Tongue (tissue), 2 donors: ENCODE measurements around the gene EXOC4. TPM values are rescaled to one million over a fixed set of nuclear protein-coding genes. Genes with fewer than 3 reads are reported as not detected.
"Not testable (repeated sequence)": the region's sequence is repeated elsewhere in the genome, so short reads cannot be mapped to it uniquely, and the experiment has no call there.

Experiments used
- DNase-seq: peaks from one replicate; pipeline ENCODE4 v3.0.0-alpha.2; 2015
- total RNA-seq: library from RNA; depleted of rRNA; stranded (reverse); fragments of >200 nt; gene quantifications from one replicate; pipeline ENCODE4 v1.2.3, GENCODE V29; 2014

The EXOC4 gene
- total RNA-seq, 1 donor from 2014 or later, result 140 TPM

DNA sequence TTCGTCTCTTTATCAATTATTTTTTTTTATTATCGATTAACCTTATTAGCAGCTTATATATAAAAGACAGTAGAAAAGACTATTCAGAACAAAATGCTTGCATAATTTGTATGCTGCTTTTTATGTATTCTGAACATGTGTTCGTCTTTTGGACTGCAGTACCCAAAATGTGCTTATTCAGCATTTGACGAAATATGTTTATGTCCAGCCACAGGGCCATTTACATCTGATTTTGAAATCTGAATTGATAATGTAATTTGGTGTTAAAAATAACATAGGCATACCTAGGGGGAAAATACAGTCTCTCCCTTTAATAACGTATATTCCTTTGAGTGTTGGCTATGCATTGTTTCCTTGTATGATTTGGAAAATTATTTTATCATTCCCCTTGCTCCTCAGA is 386.0 kb downstream of the EXOC4 start:
- no peak for DNase-seq

DNA sequence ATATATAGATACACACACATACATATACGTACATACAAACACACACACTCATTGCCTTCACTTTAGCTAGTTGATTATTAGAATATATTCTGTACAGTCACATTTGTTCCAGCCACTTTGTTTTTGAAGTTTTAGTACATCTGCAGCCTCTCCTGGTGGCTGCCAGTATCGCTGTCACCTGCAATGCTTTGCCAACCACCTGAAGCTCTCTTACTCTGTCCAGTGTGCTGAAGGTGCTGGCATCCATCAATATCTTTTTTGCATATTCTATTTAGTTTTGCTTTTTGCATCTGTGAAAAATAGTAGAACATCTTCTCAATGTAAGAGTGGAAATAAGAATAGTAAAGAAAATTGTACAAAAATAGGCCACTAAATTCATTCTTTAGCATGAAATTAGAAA is 388.6 kb downstream of the EXOC4 start:
- DNase-seq, result no peak

DNA sequence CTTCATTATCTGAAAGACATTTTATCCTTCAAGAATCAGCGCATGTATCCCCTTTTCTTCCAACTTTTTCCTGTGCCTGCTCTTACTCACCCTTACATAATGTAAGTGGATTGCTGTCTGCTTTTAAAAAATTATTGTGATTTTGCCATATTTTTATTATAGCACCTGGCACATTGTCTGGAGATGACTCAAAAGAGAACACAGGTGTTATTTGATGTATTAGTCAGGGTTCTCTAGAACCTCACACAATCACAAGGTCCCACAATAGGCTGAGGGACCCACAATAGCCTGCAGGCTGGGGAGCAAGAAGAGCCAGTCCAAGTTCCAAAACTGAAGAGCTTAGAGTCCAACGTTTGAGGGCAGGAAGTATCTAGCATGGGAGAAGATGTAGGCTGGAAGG is 390.0 kb downstream of the EXOC4 start:
- DNase-seq, result no peak

DNA sequence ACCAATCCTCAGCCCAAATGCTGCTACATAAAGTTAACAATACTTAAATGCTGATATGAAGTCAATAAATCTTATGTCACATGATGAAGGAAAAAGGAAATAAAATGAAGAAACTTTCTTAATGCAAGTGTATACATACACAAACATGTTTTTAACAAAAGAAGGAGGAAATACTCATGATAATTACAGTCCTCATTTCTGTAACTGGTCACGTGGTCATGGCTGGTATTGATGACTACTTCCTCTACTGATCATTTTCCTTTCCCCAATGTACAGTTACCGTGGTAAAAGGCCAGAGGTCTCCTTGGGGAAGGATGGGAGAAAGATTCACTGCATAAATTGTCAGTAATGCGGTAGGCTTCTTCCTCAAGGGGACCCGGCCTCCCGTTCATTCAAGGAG is 390.8 kb downstream of the EXOC4 start:
- not testable (repeated sequence) for DNase-seq

DNA sequence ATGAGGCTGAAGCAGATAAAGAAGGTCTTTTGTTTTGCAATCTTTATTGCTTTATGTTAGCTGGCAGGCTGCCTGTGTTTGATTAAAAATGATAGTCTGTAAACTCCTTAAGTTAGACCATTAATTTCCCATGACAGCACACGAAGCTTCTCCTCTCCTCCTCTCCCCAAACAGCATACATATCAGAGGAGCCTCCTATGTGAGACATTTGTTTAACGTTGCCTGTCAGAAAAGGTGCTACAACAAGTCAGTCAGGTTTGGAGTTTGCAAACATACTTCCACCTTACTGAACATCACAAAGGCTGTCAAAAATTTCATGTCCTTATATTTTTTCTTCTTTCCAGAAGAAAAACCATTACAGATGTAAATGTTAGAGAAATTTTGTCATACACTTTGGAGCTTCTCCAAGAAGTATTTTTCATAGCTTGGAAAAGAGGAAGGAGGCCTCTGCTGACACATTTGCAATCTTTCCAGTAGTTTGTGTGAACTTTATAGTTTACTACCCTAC is 393.1 kb downstream of the EXOC4 start:
- peak; percentile 47 for DNase-seq

DNA sequence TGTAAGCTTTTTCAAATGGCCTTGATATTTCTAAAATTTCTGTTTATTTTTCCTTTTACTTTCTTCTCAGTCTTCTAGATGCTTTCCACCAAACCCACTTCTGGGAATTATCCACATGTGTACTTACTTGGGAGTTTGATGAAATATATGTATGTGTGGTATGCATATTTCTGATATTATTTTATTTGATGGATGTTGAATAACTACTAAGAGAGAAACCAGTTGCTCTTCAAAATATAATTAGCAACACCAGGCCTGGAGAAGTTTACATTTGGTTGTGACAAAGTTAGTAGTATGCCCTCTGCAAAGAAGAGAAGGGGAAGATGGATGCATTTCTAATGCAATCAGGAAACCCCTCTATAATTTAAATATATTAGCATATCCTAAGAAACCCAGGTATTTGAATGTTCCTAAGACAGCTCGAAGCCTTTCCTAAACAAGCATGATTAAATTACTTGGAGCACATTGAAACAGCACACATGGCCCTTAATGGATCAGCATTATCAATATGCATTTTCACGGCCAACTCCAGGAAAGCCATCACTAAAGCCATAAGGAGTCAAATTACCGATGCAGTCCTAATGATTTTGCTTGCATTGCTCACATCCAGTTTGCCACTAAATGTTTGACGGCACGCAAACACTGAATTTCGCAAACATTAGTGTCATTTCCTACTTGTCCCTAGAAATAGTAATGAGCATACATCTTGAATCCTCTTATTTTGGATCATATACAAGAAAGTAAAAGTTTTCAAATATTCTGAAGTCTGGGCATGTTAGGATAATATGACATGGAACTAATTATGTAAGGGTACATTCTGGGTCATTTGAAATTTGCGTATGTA is 393.8 kb downstream of the EXOC4 start:
- no peak for DNase-seq

DNA sequence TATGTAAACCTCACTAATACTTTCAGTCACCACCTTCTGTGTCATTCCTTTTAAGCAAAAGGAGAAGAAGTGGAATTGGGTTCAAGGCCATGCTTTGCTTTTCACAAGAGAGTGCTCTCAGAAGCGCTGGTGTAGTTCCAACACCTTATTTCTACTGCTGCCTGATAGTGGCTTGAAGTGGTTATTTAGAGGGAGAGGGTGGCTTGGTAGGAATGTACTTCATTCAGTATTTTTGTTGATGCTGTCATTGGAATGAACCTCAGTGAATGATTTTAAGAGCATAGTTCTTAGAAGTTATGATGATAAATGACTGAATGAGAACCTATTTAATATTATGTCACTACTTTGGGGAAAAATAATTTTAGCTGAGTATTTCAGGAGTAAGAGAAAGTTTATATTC is 396.7 kb downstream of the EXOC4 start:
- DNase-seq, result no peak

DNA sequence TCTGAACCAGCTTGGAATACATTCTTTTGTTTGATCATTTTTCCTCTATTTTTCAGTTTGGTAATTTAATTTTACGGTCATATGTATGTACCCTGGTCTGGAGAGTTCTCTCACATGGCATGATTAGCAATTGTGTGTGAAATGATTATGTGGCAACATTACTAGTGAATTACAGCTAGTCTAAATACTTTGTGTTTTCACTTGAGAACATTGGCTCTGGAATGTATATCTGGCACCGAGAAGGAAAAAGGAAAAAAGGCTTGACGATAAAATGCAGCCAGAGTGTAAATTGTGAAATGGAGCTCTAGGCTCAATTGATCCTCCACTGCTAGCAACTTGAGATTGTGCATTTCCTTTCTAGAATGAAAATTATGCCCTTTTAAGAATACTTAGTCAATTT is 397.2 kb downstream of the EXOC4 start:
- peak; percentile 57 for DNase-seq

DNA sequence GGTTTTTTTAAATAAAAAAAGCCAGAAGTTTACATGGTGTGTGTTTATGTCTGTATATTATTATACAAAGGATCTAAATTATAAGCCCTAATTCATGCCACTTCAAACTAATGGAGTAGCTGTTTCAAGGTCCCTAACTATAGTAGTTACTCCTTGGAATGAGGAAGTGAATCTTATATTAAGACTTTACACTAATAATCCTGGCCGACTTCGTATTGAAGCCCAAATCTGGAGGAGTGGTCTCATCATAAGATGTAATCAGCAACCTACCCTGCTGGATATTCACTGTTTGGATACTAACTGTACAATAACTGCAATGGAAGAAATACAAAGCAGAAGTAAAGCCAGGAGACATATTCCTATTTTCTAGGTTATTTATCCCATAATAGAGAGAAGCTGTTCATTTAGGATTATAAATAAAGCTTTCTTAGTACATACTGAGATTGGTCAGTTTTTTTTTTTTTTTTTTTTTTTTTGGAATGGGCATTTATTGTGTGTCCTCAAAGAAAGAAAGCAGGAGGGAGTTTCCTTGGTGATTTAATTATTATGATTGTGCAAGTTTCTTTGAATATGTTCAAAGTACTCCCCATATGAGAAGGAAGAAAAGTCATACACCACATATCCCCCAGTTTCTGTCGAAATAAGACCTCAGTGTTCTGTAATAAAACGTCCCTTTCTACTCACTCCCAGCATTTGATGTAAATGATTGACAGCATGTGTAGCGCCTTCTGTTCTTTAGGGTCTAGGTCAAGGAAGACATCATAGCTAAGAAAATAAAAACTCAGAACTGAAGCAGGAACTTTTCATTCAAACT is 397.8 kb downstream of the EXOC4 start:
- DNase-seq, result no peak

DNA sequence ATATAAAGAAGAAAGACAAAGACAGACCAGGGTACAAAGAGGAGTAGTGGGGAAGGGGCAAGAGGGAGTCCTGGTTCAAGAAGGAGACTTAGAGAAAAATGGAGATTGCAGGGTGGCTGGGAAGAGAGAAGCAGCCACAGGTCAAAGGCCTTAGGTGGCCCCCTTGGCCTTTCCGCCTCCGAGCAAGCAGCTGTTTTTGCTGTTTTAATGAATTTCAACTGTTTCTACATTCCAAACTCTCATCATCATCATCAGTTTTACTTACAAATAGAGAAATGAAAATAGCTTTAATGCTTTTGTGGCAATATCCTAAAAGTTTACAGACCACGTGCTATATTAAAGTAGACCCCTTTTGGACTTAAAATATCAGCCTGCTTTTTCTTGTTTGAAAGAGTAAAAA is 399.7 kb downstream of the EXOC4 start:
- DNase-seq, result no peak

DNA sequence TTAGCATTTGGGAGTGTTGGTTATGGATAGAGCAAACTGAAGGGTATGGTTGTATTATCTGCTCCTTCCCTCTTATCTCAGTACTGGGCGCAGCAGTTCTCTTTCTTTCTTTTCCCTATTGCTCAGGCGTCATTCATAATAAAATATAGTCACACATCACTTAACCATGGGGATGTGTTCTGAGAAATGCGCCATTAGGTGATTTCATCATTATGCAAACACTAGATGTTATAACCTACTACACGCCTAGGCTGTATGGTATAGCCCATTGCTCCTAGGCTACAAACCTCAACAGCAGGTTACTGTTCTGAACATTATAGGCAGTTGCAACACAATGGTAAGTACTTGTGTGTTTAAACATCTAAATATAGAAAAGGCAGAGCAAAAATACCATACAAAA is 401.7 kb downstream of the EXOC4 start:
- no peak for DNase-seq

DNA sequence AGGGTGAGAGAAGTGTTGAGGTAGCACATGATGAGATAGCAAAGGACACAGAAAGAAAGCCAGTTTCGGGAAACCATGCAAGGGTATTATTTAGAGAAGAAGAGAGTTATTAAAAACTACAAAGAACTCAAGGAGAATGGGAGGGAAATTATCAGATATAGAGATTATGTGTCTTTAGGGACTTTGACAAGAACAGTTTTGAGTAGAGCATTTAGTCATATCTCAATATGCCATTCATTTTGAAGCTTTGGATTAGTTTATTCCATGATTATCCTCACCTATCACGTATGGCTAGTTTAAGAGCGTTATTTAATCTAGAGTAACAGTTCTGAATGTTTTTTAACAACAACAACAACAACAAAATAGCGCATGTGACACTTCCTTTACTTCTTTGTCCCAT is 409.4 kb downstream of the EXOC4 start:
- no peak for DNase-seq

DNA sequence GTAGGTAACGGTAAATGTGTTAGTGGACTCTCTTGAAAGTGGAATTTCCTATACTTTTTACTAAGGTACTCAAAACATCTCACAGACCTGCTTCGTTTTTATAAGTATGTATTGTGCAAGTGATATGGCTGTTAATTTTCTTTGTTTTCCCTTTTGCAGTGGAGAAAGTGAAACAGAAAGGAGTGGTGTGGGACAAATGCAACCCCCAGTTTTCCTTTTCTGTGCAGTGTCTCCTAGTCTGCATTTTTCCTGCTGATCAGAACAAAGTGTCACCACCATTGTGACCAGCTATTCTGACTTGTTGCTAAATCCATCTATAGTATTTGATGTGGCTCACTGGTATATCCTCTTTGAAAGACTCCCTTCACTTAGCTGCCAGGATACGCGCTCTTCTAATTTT is 410.0 kb downstream of the EXOC4 start:
- no peak for DNase-seq

DNA sequence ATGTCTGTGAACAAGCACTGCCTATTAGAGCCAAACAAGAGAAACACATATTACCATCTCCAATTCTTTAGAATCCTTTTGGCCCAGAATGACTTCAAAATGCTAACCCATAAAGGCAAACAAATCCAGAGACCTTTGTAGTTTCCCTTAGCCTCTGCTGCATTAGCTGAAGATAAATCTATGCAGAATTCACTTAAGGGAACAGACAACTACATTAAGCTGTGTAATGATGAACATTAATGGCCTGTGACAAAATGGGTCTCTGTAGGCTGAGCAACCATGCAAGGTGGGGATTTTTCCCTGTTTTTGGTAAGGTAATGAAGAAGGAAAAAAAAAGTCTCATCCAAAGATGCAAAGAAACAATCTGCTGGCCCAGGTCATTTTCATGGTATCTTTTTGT is 411.6 kb downstream of the EXOC4 start:
- DNase-seq, result no peak

DNA sequence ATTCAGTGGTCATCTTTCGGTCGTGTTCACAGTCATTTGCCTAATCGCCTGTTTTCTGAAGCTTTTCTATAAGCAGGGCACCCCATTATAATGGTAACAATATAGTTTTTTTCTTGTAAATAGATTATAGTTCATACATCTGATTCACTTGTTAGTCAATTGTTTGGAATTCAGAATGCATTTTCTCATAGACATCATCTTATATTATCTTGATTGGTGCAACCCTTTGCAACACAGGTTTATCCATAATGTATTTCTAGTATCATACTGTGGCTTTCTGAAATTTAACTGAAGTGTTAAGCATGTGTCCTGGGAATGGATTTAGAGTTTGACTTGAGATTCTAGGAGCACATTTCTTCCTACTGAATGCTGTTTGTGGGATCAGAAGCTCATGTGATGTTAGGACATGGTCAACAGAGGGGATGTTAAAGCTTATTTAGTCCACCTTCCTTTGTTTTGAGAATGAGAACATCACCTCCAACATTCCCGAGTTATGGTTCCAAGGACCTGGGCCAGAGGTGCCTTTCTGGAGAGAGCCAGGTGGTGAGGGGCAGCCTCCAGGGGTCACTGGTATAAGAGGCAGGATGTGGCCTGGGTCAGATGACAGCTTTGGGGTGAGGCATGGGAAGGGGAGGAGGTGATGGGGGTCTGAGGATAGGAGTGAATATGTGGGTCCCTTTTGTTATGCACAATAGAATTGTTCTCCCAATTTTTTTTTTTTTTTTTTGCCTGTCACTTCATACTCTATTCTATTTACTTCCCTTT is 415.6 kb downstream of the EXOC4 start:
- no peak for DNase-seq

DNA sequence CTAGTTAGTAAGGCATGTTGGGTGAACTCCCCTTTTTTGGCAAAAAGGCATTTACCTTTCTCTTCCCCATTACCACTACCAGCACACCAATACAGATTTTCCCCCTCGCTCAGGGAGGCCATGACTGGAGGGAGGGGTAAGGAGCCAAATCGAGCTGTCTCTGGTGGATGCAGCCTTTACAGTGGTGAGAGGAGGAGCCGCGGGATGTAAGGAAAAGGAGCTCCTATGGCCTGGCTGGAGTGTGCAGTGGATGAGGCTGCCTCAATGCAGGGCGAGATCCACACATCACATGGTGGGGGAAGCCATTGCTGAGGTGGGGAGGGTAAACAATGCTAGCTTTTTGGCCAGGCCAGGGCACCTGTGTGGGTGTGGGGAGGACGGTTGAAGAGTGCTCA is 416.2 kb downstream of the EXOC4 start:
- DNase-seq, result no peak

DNA sequence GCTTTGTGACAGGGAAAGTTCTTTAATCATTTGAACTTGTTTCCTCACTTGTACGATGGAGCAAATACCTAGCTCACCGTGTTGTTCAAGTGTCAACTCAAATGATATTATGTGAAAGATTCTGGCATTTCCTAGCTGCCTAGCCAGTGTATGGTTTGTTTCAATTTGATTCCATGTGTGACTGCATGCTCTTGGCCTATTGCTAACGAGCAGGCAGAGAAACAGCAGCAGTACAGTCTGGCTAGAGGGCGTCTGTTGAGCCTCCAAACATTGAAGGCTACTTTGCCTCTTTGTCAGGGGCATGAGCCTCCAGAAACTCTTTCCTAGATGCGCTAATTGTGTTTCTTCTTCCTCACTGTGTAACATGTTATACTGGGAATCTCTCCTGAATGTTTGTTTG is 417.4 kb downstream of the EXOC4 start:
- no peak for DNase-seq

DNA sequence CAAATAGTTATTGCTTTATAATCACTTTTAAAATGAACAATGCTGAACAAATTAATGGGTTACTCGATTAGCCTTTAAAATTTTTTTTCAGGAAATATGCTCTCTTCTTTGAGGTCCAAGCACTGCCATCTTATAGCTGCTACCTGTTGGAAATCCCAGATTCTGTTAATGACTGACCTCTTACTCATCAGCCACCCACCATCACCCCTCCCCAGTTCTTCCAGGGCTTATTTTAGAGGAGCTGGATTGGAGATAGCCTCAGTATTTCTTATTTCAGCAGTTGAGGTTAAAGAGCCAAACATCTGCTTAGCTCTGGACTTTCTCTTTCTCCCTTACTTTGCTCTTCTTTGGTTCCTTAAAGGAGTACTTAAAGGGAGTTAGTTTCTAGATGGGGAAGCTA is 420.0 kb downstream of the EXOC4 start:
- DNase-seq, result no peak

DNA sequence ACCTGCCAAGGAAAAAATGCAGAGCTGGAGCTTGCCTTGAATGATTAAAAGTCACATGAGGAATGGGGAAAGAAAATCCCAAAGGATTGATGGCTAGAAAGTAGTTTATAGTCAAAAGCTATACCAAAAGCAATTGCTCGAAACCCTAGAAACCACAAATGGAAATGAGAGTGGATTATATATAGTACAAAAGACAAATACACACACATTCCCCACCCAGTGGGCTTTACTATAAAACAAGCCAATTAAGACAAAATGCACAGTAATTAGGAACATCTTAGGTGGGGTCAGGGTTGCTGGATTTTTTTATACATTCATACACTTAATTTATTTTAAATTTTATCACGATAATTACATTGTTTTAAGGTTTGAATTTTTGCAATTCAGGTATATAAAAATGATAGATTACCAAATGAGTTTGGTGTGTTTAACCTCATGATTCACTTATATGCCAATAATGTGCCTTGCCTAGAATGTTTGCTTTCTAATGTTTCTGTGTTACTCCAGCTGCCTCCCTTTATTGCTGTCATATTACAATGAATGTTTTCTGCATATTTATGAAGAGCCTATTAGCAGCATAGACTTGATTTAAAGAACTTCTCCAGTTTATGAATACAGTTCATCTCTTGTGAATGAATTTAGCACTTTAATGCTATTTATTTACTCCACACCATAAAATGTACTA is 421.3 kb downstream of the EXOC4 start:
- DNase-seq, result no peak

DNA sequence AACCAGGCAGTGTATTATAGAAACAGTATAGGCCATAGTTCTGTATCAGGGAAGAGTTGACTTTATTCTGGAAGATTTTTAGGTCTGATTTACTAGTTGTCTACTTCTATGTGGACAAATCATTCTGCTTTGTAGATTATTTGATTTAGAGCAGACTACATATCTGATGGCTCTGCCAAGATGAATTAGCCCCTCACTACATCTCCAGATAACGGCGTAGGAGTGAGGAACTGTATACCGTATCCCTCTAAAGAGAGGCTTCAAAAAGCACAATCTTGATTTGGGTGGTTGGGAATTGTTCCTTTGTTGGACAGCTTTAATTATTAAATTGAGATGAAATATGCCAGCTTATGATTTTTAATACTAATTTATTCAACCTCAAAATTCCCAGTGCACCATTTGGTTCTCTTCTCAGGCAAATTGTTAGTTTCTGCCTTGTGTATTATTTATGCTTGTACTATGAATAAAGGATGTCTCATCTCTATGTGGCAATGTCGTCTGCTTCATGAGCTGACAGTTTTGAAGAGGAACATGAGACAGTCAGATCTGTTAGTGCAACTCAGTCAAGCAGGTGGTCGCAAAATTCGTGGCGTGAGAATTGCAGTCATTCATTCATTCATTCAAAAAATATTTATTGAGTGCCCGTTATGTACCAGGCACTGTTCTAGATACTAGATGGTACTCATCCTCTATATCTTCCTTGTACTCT is 422.8 kb downstream of the EXOC4 start:
- no peak for DNase-seq

DNA sequence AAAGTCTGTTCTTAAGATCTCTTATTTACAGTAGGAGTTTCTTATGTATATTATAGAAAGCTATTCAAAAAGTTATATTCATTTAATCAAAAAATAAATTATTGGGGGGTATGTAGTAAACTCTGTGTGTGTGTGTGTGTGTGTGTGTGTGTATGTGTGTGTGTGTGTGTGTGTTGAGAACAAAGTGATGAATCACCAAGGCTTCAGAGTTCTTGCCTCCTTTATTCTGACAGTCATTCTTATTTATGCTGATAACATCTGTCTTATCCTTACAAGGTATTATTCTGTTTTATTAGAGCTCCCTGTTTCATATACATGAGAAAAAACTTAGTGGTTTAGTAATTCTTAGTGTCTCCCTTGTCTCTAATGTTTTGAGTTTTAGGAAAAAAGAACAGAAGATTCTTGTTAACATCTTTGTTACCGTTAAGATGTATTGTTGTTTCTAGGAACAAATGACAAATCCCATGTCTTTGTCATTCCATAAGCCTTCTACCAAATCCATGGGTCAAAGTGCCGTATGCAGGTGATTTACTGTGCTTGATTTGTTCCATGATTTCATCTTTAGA is 424.0 kb downstream of the EXOC4 start:
- no peak for DNase-seq
